GM21737 (cell line): Measurements from ENCODE around the gene MUL1.

ENCODE experiments used
- ATAC-seq: cut with Tn5 transposase; IDR thresholded peaks from one replicate; pipeline ENCODE4 v1.9.1; 2021; ENCODE audit warnings: mild to moderate bottlenecking, moderate library complexity; ENCODE audit not compliant: unreplicated experiment

MUL1 gene

DNA sequence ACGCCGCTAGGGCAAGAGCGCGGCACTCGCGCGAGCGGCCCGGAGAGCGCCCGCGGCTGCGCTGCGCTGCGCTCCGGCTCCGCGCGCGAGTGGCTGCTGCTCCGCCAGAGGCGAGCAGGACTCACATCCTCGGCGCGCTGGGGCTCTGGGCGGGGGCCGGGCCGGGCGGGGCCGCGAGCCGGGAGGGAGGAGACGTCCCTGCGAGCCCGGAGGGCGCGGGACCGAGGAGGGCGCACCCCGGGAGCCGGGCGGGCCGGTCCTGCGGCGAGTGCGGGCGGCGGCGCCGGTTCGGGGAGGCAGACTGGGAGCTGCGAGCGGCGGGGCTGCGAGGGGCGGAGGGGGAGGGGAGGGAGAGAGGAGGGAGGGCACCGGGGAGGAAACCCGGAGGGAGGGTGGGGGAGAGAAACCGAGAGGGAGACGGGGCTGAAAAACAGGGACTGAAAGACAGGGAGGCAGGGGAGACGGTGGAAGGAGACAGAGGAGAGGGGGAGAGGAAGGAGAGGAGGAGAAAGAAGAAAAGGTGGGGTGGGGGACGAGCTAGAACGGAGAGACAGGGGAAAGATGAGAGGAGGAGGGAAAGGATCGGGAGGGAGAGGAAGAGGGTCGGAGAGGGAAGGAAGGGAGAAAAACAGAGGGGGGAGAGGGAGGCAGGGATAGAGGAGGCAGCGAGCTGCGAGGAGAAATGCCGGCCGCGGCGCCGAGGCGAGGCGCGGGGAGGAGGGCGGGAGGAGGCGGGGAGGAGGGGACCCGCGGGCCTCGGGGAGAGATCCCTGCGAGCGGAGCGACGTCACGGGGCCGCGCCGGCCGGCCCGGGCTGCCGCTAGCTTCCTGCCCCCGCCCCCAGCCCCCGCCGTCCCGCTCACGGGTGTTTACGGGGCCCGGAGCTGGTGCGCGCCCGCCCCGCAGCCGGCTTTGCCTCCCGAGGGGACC, 22.2 kb downstream of the MUL1 start, which contains the start of gene CAMK2N1:
TSS of gene CAMK2N1 (minus strand) at position 684 of the 930 bp plus-strand sequence. CDS start 831 bp downstream, outside the sequence.
- no peak for ATAC-seq

DNA sequence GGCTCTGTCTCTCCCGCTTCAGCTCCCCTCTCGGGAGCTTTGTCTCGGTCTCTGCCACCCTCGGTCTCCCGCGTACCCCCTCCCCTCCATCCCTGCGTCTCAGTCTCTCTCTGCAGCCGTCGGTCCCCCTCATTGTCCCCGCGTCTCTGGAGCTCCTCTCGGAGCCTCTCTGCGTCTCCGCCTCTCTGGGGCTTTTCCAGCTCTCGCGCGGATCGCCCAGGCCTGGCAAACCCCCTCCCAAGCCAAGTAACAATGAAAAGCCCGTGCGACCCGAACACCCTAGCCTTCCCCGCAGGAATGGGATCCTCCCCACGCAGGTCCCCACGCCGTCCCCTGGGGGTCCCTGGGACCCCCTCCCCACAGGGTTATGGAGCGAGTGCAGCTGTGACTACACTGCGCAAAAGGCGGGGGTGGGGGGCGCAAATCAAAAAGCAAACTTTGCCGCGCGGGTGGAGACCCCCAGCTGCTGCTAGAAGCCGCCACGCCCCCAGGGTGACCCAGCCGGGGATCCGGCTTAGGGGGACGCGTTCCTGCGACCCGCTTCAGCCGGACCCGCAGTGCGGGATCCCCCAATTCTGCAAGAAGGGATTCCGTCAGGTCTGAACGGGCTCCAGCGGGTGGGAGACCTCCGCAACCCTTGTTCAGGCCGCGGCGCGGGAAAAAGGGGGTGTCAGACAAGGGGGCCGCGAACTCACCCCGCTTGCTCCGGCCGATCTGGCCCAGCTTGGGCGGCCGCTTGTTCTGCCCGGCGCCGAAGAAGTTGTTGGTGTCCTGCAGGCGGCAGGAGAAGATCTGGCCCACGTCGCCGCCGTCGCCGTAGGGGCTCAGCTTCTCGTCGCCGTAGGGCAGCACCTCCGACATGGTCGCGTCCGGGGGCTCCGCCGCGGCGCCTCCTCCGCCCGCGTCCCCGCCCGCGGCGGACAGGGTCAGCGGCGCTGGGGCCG, 23.2 kb downstream of the MUL1 start:
- ATAC-seq: no peak

DNA sequence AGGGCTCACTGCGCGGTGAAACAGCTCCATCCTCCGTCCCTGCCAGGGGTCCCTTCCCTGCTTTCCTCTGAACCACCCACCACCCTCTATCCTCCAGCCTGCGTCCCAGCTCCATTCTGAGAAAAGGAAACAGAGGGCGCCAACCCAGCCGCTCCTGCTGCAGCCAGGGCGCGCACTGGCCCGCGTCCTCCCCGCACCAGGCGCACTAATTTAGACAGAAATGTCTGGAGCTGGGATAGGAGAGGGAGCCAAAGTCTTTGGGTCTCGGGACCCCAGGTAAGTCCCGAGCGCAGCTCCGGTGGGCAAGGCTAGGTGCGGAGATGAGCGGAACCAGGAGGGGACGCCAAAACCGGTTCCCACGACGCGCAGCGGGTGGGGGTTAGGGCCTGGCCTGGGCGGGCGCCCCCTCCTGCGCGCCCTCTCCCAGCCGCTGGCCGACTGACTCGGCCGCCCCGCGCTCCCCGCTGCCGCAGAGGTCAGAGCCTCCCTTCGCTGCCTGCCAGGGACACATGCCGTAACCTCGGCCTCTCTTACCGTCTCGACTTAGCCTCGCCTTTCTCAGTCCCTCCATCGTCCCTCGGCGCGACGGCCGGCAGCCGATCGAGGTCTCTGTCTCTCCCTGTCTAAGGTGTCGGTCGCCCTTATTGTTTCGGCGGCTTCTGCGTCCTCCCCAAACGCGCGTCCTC, 24.0 kb downstream of the MUL1 start:
- ATAC-seq: no peak

DNA sequence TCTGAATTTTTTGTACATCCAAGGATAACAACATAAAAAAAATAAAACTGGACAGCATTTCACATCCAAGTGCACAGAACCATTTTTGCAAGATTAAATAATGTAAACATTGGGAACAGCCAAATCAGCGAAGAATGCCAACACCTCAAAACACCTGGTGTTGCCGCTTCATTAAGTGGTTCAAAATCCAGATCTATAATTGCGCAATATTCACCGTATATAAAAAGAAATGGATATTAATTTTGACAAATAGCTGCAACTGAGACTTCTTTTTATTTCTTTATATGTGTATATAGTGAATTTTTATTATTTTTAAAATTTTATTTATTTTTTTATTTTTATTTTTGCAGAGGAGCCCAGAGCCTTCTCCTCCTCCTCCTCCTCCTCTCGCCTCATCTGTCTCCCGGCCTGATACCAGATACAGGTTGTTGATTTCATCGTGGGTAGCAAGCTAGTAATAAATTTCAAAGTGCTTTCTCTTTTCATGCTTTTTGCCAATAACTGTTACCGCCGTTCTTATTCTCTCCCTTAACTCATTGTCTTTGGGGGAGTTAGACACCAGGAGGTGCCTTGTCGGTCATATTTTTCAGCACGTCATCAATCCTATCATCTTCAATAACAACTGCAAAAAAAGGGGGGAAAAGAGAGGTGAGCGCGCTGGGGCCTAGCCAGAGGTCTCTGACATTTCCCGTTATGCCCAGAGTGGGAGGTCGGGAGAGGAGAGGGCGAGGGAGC, 24.7 kb downstream of the MUL1 start:
- no peak for ATAC-seq

DNA sequence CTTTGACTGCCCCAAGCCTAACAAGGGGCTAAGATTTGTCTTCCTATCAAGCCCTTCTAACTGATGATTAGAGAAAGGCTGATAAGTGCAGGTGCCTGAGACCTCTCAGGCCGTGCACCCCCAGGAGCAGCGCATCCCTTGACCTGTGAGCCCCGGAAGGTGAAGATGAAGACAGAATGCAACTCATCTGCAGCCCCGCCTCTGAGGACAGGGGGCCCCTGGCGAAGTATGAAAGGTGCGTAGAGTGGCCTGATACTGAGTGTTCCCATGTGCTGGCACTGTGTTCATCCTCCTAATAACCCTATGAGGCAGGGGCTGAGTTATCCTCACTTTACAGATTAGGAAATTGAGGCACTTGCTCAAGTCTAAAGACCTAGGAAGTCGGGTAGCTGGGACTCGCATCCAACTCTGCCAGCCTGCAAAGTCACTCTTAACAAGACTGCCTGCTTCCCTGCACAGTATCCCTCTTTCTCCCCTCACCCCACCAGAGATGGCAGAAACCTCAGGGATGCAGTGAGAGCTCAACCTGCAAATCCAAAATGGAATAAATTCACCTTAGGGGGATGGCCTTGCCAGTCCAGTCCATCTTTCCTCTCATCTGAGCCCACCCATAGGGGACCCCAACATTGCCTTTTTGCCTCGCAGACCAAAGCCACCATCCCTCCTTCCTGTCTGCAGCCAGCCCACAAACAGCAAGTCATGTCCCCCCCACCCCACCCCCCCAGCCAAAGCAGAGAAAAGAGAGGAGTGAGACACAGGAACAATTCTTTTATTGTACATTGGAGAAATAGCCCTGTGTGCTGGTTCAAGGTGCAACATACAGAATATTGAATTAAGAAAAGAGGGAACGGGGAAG, 26.1 kb downstream of the MUL1 start:
- no peak for ATAC-seq

DNA sequence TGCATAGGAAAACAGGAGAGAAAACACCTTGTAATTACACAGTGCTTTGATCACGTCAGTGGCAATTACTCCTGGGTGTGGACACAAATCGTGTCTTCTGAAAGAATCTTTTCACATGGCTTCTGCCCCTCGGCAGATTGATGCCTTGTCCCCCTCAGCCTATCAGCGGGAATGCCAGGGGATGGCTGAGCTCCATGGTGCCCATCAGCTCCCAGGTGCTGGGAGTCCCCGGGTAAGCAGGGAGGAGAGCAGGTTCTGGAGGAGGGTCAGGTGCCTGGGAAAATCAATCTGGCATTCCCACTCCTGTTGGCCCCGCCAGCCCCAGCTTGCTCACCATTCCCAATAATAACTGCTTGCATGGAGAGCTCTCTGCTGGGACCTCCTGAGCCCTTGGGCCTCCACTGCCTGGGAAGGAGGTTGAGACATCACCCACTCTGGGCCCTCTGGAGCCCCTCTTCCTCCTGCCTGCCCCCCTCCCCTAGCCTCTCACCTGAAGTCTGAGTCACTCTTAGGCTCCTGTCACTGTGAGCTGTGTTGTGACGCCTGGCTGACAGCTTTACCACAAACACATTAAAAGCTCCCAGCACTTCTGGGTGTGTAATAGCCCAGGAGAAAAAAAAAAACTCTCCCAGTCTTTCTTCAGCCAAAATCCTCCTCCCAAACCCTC, 26.9 kb downstream of the MUL1 start:
- ATAC-seq: no peak

DNA sequence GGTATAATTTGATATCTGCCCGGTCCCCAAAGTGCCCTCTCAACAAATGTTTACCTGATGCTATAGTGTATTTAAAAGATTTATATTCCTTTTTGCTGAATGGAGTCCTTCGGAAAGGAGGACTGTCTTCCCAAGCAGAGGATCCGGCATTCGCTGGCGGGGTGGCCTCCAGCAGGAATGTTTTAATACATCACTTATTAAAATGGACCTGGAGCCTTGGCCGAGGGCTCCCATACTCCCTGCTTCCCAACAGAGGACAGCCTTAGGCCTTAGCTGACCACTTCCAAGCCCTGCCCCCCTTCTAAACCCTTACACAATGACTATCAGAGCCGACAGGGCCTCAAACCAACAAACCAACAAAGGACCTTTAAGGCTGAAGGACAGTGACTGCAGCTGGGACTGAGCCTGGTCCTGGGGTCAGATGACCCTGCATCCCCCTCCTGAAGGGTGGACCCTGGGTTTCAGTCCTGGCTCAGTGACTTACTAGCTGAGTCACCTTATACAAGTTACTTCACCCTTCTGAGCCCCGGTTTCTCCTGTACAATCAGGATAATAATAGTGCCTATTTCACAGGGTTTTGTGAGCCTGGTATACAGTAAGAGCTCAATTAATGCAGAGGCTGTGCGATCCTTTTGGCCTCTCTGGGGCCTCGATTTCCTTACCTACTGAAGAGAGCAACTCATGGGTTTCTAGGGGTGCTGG, 27.6 kb downstream of the MUL1 start:
- ATAC-seq: no peak

DNA sequence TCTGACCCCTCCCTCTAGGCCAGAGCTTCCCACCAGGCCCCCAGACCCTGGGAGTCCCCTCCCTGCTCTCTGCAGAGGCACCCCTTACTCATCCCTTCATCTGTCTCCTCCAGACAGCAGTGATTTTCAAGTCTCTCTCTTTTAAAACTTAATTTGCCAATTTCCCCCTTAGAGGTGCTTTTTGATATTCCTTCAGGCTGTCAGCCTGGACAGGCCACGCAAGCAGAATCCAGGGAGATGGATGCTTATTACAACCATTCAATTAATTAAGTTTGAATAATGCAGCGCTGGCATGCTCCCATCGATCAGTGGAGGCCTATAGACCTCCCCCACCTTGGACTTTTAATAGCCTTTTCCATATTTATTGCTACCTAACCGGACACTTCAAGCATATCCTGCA, 28.1 kb downstream of the MUL1 start:
- no peak for ATAC-seq

DNA sequence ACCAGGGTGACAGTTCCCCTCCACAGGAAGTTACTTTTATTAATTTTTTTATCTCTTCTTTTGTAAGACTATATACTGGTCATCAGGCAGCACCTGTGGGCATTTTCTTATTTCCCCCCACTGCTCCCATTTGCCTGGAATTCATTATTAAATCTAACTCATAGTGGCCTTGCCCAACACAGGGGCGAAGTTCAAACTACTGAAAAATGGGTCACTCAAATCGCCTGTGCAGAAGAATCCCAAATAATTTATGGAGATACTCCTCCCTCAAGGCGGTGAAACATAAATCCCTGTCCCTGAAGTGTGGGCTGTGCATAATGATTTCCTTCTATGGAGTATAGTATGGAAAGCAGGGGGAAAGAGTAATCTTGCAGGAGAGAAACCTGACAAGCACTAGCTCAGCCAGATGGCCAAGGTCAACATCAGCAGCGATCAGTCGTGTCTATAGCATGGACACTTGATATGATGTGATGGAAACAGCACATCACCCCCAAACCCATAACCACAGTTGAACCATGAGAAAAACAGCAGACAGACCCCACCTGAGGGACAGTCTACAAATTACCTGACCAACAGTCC, 29.8 kb downstream of the MUL1 start:
- no peak for ATAC-seq

DNA sequence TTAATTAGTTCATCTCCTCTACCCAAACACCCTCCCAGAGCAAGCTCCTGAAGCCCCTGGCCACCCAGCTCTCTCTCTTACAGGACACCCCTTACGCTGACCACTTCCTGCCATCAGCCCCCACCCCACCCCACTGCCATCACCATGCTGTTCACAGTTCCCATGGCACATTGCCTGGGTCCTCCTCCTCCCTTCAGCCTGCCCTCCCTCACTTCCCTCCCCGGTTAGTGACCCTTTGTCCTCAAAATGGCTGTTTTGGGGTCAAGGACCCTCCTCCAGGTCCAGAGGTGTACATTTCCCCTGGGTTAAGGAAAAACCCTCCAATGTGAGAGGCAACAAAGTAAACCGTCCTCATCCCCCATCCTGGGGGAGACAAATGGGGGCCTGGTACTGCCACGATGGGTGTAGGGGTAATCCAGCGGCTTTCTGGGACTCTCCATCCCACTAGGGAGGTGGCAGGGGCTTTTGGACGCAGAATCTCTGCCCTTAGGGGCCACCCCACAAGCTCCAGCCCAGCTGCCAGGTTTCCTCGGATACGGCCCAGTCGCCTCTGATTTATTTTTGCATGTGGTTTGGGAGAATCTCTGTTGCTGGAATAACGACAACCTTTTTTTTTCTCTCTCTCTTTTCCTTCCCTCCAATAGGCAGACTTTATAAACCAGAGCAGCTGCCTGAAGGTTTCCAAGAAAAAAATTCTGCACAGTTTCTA, 30.4 kb downstream of the MUL1 start:
- no peak for ATAC-seq

DNA sequence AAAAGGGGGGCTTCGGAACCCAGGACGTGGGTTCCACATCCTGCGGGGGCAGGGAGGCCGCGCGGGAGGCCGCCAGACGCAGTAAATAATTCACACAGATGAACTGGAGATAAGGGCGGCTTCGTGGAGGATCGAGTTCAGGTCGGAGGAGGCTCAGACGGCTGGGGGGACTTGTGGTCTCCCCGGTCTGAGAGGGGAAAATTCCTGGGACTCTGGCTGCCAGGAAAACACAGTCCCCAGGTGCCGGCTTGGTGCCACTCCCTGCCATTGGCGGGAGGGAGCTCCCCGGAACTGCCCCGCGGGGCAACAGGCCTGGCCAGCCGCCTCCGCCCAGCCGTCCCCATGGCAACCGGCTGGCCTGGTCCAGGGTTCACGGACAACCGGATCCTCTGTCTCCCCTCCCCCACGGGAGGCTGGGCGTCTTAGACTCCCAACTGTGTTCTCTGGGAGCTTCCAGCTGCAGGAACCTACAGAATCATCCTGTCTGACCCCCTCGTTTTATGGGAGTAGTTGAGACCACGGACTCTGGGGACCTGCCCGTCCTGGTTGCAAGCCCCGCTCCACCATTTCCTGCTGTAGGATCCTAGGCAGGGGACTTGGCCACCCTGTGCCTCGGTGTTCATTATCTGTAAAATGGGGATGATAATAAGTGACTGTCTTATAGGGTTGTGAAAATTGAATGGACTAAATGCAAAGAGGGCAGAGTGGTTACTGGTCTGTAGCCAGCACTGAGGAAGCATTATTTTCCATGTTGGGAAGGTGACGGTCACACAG, 31.5 kb downstream of the MUL1 start:
- ATAC-seq: no peak

DNA sequence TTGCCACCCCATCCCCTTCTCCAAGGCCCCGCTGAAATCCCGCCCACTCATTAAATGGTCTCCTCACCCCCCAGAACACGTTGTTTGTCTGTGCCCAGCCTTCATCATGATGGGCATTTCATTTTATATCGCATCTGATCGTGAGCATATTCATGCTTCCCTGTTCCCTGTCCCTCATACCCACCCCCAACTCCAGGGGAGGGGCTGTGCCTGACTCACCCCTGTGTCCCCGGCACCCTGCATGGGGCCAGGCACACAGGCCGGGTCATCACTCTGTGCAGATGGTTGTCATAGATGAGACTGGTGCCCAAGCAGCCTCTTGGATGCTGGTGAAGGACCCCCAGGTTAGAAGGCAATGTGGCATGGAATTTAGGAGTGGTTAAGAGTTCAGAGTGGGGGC, 33.0 kb downstream of the MUL1 start:
- no peak for ATAC-seq

DNA sequence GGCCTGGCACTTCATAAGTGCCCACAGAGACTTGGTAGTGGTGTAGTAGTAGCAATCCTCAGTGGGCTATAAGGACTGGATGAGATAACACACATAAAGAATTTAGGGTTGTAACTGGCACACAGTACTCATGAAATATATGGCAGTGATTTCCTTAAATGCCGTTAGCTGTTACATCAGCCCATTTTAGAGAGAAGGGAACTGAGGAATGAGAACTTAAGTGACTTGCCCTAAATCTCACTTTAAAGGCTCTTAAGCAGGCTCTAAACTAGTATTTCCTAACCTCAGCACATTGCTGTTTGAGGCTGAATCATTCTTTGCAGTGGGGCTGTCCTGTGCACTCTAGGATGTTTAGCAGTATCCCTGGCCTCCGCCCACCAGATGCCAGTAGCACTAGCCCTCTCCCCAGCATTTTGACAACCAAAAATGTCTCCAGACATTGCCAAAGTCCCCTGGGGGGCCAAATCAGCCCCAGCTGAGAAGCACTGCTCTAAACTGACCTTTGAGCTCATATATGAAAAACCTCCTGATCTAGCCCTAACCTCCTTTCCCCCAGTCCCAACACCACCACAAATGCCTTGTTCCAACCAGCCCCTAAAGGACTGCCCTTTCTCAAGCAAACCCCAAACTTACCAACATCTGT, 33.5 kb downstream of the MUL1 start:
- no peak for ATAC-seq

DNA sequence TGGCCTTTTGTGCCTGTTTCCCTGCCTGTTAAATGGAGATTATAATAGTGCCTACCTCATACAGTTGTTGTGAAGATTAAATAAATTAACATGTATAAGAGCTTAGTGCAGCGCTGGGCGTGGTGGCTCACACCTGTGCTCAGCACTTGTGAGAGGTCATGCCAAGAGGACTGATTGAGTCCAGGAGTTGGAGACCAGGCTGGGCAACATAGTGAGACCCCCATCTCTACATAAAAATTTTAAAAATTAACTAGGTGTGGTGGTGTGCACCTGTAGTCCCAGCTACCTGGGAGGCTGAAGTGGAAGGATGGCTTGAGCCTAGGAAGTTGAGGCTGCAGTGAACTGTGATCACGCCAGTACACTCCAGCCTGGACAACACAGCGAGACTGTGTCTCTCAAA, 34.1 kb downstream of the MUL1 start:
- no peak for ATAC-seq

DNA sequence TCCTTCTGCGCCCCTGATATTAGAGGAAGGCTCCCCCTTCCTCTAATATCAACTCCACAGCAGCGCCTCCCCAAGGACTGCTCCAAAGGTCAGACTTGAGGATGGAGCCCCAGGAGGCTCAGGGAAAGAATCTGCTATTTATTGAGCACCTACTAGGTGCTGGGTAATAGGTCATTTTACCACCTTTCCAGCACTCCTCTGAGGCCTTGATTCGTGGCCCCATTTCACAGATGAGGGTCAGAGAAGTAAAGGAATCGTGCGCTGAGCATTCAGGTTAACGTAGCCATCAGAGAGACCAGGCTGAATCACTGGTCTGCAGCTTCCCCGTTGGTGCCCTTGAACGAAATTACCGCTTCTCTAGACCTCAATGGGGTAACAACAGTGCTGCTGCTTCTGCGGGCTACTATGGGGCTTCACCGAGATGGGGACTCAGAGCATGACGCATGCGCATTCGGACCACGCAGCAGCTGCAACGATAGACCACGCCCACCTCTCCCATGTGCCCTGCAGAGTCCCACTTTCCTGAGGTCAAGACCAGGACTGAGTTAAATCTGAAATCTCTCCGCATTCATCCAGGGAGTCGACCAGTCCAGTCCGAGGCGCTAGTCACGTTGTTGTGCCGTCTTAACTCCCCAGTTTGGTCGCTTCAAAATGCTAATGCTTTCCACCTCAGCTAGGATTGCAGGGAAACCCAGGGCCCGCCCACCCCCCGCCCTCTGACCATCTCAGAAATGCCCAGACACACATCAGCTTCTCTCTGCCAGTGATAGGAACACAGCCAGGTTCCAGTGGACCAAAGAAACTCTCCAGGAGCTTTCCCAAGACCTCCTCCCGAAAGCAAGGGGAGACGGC, 34.9 kb downstream of the MUL1 start:
- no peak for ATAC-seq
